ENCODE data around the gene GAS7. TPM values are rescaled to one million over a fixed set of nuclear protein-coding genes. Genes with fewer than 3 reads are reported as not detected.
A peak's percentile ranks its signal among the peaks of the same experiment; 100 is the strongest.

The GAS7 gene
- total RNA-seq, 1 experiment from 2014 or later: 6.0 TPM

DNA sequence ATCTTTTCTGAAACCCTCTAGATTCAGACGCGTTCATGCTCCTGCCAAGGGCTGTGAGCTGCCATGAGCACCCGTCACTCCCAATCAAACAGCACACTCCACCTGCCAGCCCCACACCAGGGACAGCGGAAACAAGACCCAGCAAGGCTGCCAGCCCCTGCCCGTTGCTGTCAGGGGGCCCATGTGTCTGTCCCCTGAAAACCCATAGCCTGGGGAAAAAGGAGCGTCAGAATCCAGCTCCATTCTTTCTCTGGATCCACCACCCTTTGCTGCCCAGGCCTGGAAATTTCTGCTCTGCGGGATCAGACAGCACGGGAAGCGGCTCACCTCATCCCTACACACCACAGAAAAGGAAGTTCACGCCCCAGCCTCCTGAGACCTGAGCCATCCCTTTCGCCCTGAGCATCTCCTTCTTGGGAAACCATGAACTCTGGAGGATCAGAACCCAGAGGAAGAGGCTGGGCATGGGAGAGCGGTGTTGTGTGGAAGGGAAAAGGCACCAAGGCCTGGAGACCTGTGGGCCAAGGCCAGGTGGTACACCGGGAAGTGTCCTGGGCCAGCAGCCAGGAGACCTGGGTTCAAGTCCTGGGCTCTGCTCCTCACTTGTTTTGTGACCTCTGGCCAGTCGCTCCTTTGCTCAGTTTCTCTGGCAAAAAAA, 241.8 kb downstream of the GAS7 start:
- DNase-seq: no peak
- TF ChIP-seq, protein P1, sequence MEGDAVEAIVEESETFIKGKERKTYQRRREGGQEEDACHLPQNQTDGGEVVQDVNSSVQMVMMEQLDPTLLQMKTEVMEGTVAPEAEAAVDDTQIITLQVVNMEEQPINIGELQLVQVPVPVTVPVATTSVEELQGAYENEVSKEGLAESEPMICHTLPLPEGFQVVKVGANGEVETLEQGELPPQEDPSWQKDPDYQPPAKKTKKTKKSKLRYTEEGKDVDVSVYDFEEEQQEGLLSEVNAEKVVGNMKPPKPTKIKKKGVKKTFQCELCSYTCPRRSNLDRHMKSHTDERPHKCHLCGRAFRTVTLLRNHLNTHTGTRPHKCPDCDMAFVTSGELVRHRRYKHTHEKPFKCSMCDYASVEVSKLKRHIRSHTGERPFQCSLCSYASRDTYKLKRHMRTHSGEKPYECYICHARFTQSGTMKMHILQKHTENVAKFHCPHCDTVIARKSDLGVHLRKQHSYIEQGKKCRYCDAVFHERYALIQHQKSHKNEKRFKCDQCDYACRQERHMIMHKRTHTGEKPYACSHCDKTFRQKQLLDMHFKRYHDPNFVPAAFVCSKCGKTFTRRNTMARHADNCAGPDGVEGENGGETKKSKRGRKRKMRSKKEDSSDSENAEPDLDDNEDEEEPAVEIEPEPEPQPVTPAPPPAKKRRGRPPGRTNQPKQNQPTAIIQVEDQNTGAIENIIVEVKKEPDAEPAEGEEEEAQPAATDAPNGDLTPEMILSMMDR (conservative IDR thresholded peaks at IDR 0.05): no peak
- H3K4me1 ChIP-seq (ENCODE audit: insufficient read depth, low read length): no peaks in the 10 kb centered on the region; the same call in 1 of the 2 replicates
- Mint-ChIP-seq H3K9me3 (no peaks in the 10 kb centered on the region; a peak in 1 of 5 replicates), H3K27ac (no peak overlapping the region), H3K27me3 (ENCODE audit: low read depth) (peaks cover 11% of the 10 kb centered on the region), H3K36me3 (ENCODE audit: insufficient read depth in 1 of 3, low read depth in 3 of 3) (no peaks in the 10 kb centered on the region), H3K4me1 (peaks cover 31 to 48% of the 10 kb centered on the region in 2 experiments), H3K4me3 (peak overlapping the region in 1 of 2 experiments; percentile 25; a peak in 1 of 5 replicates)
- no peaks in the 10 kb centered on the region for H3K79me1 ChIP-seq (ENCODE audit: insufficient read depth, low read depth, low read length, poor library complexity, severe bottlenecking)
- no peak overlapping the region for H3K9ac ChIP-seq (ENCODE audit: extremely low read depth, insufficient read length, low read length)
- no peaks in the 10 kb centered on the region for H3K23me2 ChIP-seq (ENCODE audit: insufficient read length, low read depth, low read length, poor library complexity, severe bottlenecking)
- H3K27me3 ChIP-seq (ENCODE audit: insufficient read depth, low read length): no peaks in the 10 kb centered on the region
- no peaks in the 10 kb centered on the region for H3K9me3 ChIP-seq (ENCODE audit: control insufficient read depth, low read depth, low read length)
- H2BK20ac ChIP-seq (ENCODE audit: low read depth, low read length, poor library complexity, severe bottlenecking): no peak overlapping the region
- no peak overlapping the region for H3K18ac ChIP-seq (ENCODE audit: insufficient read length, low read depth, low read length)
- no peaks in the 10 kb centered on the region for H4K20me1 ChIP-seq (ENCODE audit: control insufficient read depth, insufficient read depth, insufficient read length)
- H3T11ph ChIP-seq (ENCODE audit: low read length): no peak overlapping the region
- no peaks in the 10 kb centered on the region for H3K79me2 ChIP-seq (ENCODE audit: insufficient read depth, low read length)
- H3K14ac ChIP-seq (ENCODE audit: insufficient read depth, low read length): no peak overlapping the region; the same call in 1 of the 2 replicates
- H3K4ac ChIP-seq (ENCODE audit: low read depth, low read length): no peak overlapping the region
- no peak overlapping the region for H3K23ac ChIP-seq (ENCODE audit: insufficient read length, low read depth, low read length)
- H4K5ac ChIP-seq (ENCODE audit: insufficient read length, low read depth, low read length): no peak overlapping the region
- no peak overlapping the region for H2BK15ac ChIP-seq (ENCODE audit: low read depth, low read length)
- no peak overlapping the region for H3K56ac ChIP-seq (ENCODE audit: insufficient read length, low read depth, low read length)
- WGBS (ENCODE audit: extremely low coverage, insufficient read length, low lambda C conversion rate): no CpG with 5 or more reads among the region's 14 CpGs
- H4K8ac ChIP-seq (replicated peaks; ENCODE audit: insufficient read length, low read depth, low read length): no peak overlapping the region
- H2BK120ac ChIP-seq (ENCODE audit: low read depth, low read length, poor library complexity, severe bottlenecking): no peak overlapping the region
- no peak overlapping the region for H3K27ac ChIP-seq (ENCODE audit: insufficient read length, low read depth, low read length)
- no peak overlapping the region for H2AFZ ChIP-seq (ENCODE audit: low read length)
- no peak overlapping the region for H2AK5ac ChIP-seq (ENCODE audit: insufficient read length, low read length)
- H4K91ac ChIP-seq (ENCODE audit: insufficient read length, low read depth, low read length): no peak overlapping the region
- no peak overlapping the region for H2BK12ac ChIP-seq (ENCODE audit: insufficient read length, low read depth, low read length)
- H3K4me2 ChIP-seq (ENCODE audit: insufficient read depth, insufficient read length, low read length): no peak overlapping the region
- no peak overlapping the region for H2BK5ac ChIP-seq (ENCODE audit: insufficient read length, low read length)
